ENCODE results near the gene C2orf49.

DNA sequence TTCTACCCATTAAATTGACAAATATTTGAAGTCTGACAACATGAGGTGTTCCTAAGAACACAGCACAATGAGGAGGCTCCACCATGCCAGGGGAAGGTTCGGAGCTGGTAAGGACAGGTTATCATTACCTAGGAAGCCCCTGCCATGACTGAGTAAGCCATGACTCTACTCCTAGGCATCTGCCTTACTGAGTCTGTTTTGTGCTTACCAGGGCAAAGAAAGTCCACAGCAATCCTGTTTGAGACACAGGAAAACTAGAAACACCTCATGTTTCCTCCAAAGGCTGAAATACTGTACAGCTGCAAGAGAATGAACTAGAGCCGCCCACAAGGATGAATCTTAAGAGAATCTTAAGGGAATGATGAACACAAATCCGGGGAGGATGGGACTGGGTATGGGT is 19.4 kb upstream of the C2orf49 start:
- TF ChIP-seq, protein P1, sequence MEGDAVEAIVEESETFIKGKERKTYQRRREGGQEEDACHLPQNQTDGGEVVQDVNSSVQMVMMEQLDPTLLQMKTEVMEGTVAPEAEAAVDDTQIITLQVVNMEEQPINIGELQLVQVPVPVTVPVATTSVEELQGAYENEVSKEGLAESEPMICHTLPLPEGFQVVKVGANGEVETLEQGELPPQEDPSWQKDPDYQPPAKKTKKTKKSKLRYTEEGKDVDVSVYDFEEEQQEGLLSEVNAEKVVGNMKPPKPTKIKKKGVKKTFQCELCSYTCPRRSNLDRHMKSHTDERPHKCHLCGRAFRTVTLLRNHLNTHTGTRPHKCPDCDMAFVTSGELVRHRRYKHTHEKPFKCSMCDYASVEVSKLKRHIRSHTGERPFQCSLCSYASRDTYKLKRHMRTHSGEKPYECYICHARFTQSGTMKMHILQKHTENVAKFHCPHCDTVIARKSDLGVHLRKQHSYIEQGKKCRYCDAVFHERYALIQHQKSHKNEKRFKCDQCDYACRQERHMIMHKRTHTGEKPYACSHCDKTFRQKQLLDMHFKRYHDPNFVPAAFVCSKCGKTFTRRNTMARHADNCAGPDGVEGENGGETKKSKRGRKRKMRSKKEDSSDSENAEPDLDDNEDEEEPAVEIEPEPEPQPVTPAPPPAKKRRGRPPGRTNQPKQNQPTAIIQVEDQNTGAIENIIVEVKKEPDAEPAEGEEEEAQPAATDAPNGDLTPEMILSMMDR (conservative IDR thresholded peaks at IDR 0.05; ENCODE audit: low read depth, low read length), result no peak
- TF ChIP-seq EZH2 (IDR thresholded peaks at IDR 0.05; ENCODE audit: borderline replicate concordance, low read depth, low read length, poor library complexity, severe bottlenecking), result no peak
